Measurements from ENCODE around the gene SLC24A3. TPM values are rescaled to one million over a fixed set of nuclear protein-coding genes. Genes with fewer than 3 reads are reported as not detected.

Gene SLC24A3
- total and polyA plus RNA-seq, 11 donors, result 0.26 to 3.9 (median 0.77) TPM

DNA sequence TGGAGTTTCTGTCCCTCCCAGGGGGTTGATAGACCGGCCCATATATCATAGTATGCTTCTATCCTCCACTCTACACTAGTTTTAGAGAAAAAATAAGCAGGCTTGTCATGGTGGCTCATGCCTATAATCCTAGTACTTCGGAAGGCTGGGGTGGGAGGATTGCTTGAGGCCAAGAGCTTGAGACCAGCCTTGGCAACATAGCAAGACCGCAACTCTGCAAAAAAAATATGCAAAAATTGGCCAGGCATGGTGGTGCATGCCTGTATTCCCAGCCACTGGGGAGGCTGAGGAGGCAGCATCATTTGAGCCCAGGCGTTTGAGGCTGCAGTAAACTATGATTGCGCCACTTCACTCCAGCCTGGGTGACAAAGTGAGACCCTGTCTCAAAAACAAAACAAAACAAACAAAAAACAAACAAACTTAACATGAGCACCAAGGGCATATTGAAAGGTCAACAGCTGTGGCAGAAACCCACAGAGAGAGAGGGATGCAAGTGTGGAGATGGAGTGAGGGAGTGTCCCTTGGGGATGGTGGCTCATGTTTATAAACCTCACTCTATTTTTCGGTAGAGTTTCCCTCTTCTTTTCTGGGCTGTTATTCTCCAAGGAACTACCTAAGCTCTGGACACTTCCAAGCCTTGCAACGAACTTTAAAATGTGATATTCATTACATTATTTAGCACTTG, 24.1 kb downstream of the SLC24A3 start:
- no peak for DNase-seq
- Histone ChIP-seq H3K4me3 (no peak overlapping the region), H3K36me3 (no peaks in the 10 kb centered on the region), H3K27ac (no peak overlapping the region), H3K27me3 (peaks cover 0 to 23% (median 2%) of the 10 kb centered on the region in 9 donors), H3K4me1 (peaks cover 0 to 3% (median 0%) of the 10 kb centered on the region in 12 donors), H3K9me3 (peaks cover 0 to 3% (median 0%) of the 10 kb centered on the region in 12 donors)
- no peak for ATAC-seq
- intact Hi-C loops (cut with DNase I), result no loop called here
- WGBS, 4 donors, result 80 to 84% (median 82%) methylated on average over 7 of the region's 7 CpGs
- TF ChIP-seq POLR2A (IDR thresholded peaks at IDR 0.05) (no peak), CTCF (IDR thresholded peaks at IDR 0.05) (no peak)

- H3K4me3 ChIP-seq, result no peak overlapping the region
- no peaks in the 10 kb centered on the region for H3K36me3 ChIP-seq
- intact Hi-C loops (cut with DNase I), result no loop called here
- H3K27me3 ChIP-seq, result peaks cover 0 to 12% (median 0%) of the 10 kb centered on the region in 9 donors
- no peaks in the 10 kb centered on the region for H3K4me1 ChIP-seq
- H3K27ac ChIP-seq, result no peak overlapping the region
- no peaks in the 10 kb centered on the region for H3K9me3 ChIP-seq
- 66 to 70% (median 68%) methylated on average over 13 of the region's 13 CpGs for WGBS, 4 donors
- ATAC-seq (no peak), DNase-seq (no peak)
- TF ChIP-seq CTCF (IDR thresholded peaks at IDR 0.05), result no peak
- TF ChIP-seq POLR2A (IDR thresholded peaks at IDR 0.05), result no peak
Measured at GRCh38 chr20:19241440-19241839, 29.0 kb downstream of the SLC24A3 start.

- no peak for ATAC-seq
- Histone ChIP-seq H3K9me3 (no peaks in the 10 kb centered on the region), H3K4me3 (no peak overlapping the region), H3K27ac (no peak overlapping the region), H3K27me3 (peaks cover 0 to 12% (median 0%) of the 10 kb centered on the region in 9 donors), H3K4me1 (no peaks in the 10 kb centered on the region), H3K36me3 (no peaks in the 10 kb centered on the region)
- no peak for DNase-seq
- TF ChIP-seq POLR2A (IDR thresholded peaks at IDR 0.05) (no peak), CTCF (IDR thresholded peaks at IDR 0.05) (no peak)
- 77 to 82% (median 81%) methylated on average over 8 of the region's 8 CpGs for WGBS, 4 donors
- intact Hi-C loops (cut with DNase I), result no loop called here
Measured at GRCh38 chr20:19244291-19244690, 31.8 kb downstream of the SLC24A3 start.

DNA sequence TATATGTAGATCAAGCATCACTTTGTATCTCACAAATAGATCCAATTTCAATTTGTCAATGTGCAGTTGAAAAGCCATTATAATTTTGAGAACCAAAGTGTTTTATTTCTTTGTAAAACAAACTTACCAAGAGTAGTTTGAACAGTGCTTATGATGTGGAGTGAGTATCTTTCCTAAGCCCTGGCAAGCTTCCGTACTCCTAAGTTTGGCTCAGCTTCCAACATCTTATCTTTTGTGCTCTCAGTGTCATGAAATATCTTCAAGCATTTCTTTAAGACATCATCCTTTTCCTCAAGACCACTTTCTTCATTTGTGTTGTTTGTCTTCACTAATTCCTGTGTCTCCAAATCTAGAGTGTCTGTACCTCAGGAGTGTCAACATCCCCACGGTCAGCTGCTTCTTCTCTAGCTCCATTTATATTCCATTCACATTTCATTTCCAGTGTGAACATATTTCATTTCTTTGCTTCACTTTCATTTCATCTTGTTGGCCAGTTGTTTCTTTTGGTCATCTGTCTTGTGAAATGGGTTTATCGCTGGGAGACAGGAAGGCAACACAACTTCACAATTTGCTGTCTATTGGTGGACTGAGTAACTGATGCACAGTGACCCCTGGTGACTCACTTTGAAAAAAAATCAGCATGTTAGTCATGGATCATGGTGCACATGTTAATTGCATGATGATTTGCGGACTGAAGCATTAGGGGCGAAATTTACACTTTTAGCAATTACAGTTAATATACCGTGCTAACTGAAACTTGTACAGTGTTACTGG, 36.9 kb downstream of the SLC24A3 start:
- DNase-seq (no peak), ATAC-seq (peak in 1 of 4 donors; percentile 53)
- Histone ChIP-seq H3K27ac (no peak overlapping the region), H3K4me1 (peaks cover 0 to 20% (median 0%) of the 10 kb centered on the region in 12 donors), H3K9me3 (no peaks in the 10 kb centered on the region), H3K4me3 (no peak overlapping the region), H3K36me3 (no peaks in the 10 kb centered on the region), H3K27me3 (no peaks in the 10 kb centered on the region)
- intact Hi-C loops (cut with DNase I), result no loop called here
- WGBS, 4 donors, result 79 to 85% (median 81%) methylated on average over 6 of the region's 6 CpGs
- TF ChIP-seq CTCF (IDR thresholded peaks at IDR 0.05) (peak in 1 of 12 donors; percentile 8), POLR2A (IDR thresholded peaks at IDR 0.05) (no peak)

Data from heart left ventricle (tissue), 16 donors.